Epithelial cell of esophagus (primary cell): Measurements from ENCODE around the gene ARHGEF17.

Source experiments
- DNase-seq: peaks from one replicate; pipeline ENCODE4 v3.0.0; 2010; ENCODE audit warnings: low read depth
- H3K4me3 ChIP-seq: 2 replicates; pipeline ENCODE4 v1.5.1; 2011; ENCODE audit warnings: mild to moderate bottlenecking, low read length, control low read depth
- CTCF ChIP-seq: IDR thresholded peaks from 2 replicates; pipeline ENCODE4 v1.5.1; 2011; ENCODE audit warnings: low read depth, mild to moderate bottlenecking, low read length, control low read depth, inconsistent platforms; ENCODE audit not compliant: insufficient read depth; ENCODE audit errors: missing control alignments

ARHGEF17 gene

GRCh38 chr11:73298233-73298632 is 9.8 kb upstream of the ARHGEF17 start:
- H3K4me3 ChIP-seq, result no peak overlapping the region
- no peak for DNase-seq
- TF ChIP-seq CTCF, result no peak

- DNase-seq, result no peak
- H3K4me3 ChIP-seq, result no peak overlapping the region
- no peak for TF ChIP-seq CTCF
These were observed 8.3 kb upstream of the ARHGEF17 start for GRCh38 chr11:73299751-73300150.

- H3K4me3 ChIP-seq, result no peak overlapping the region
- TF ChIP-seq CTCF, result no peak
These were observed 1.8 kb upstream of the ARHGEF17 start for GRCh38 chr11:73306069-73306841.

GRCh38 chr11:73306977-73307322 is 1.1 kb upstream of the ARHGEF17 start:
- no peak for TF ChIP-seq CTCF
- H3K4me3 ChIP-seq, result peak overlapping the region; percentile 55
- DNase-seq, result no peak

More at GRCh38 chr11:73306069-73306841, 1.8 kb upstream of the ARHGEF17 start:
- no peak for DNase-seq

- DNase-seq, result peak; percentile 98
- peak overlapping the region; percentile 55 for H3K4me3 ChIP-seq
- peak; percentile 83 for TF ChIP-seq CTCF
These were observed 613 bp upstream of the ARHGEF17 start for GRCh38 chr11:73307323-73308002.

GRCh38 chr11:73308961-73309919 is 1.2 kb downstream of the ARHGEF17 start:
- H3K4me3 ChIP-seq, result peak overlapping the region; percentile 55
- TF ChIP-seq CTCF, result no peak
- peak; percentile 88 for DNase-seq
